HEK293 (cell line): ENCODE measurements around the gene POLE3.
A peak's percentile ranks its signal among the peaks of the same experiment; 100 is the strongest.

ENCODE experiments used
- ELK4 ChIP-seq: IDR thresholded peaks from 2 replicates; pipeline ENCODE4 v1.6.1; 2011; ENCODE audit warnings: mild to moderate bottlenecking, low read depth, low read length, borderline replicate concordance
- HIC1 ChIP-seq: fragments of 450-650 bp; formaldehyde crosslinking; IDR thresholded peaks from 2 replicates; pipeline ENCODE4 v1.5.1; 2016; ENCODE audit warnings: missing biosample characterization, missing genetic modification characterization
- IKZF3 ChIP-seq: fragments of 450-650 bp; IDR thresholded peaks from 2 replicates; pipeline ENCODE4 v1.5.0; 2018; ENCODE audit warnings: missing biosample characterization, mild to moderate bottlenecking, missing genetic modification characterization, moderate library complexity
- KLF10 ChIP-seq: fragments of 450-650 bp; IDR thresholded peaks from 2 replicates; pipeline ENCODE4 v1.5.1; 2018; ENCODE audit warnings: missing biosample characterization, mild to moderate bottlenecking, missing genetic modification characterization
- KLF17 ChIP-seq: fragments of 450-650 bp; formaldehyde crosslinking; IDR thresholded peaks from 2 replicates; pipeline ENCODE4 v1.5.1; 2016; ENCODE audit warnings: missing biosample characterization, missing genetic modification characterization
- KLF7 ChIP-seq: fragments of 450-650 bp; formaldehyde crosslinking; IDR thresholded peaks from 2 replicates; pipeline ENCODE4 v1.5.1; 2016; ENCODE audit warnings: missing biosample characterization, missing genetic modification characterization, borderline replicate concordance
- PBX3 ChIP-seq: sonication (generic); formaldehyde crosslinking; IDR thresholded peaks from 2 replicates; pipeline ENCODE4 v1.8.1; 2022; ENCODE audit warnings: mild to moderate bottlenecking, moderate library complexity, missing genetic modification reagents
- REST ChIP-seq: fragments of 450-650 bp; formaldehyde crosslinking; IDR thresholded peaks from 2 replicates; pipeline ENCODE4 v1.5.1; 2016; ENCODE audit warnings: missing biosample characterization, missing genetic modification characterization
- ZEB2 ChIP-seq: fragments of 450-650 bp; formaldehyde crosslinking; IDR thresholded peaks from 2 replicates; pipeline ENCODE4 v1.5.1; 2016; ENCODE audit warnings: missing biosample characterization, missing genetic modification characterization
- ZNF16 ChIP-seq: fragments of 450-650 bp; formaldehyde crosslinking; IDR thresholded peaks from 2 replicates; pipeline ENCODE4 v1.5.1; 2016; ENCODE audit warnings: low read depth, missing biosample characterization, missing genetic modification characterization
- ZNF175 ChIP-seq: fragments of 450-650 bp; formaldehyde crosslinking; IDR thresholded peaks from 2 replicates; pipeline ENCODE4 v1.5.1; 2016; ENCODE audit warnings: missing biosample characterization, missing genetic modification characterization
- ZNF184 ChIP-seq: fragments of 450-650 bp; IDR thresholded peaks from 2 replicates; pipeline ENCODE4 v1.5.1; 2018; ENCODE audit warnings: missing biosample characterization, mild to moderate bottlenecking, missing genetic modification characterization
- ZNF202 ChIP-seq: fragments of 450-650 bp; formaldehyde crosslinking; IDR thresholded peaks from 2 replicates; pipeline ENCODE4 v1.5.1; 2016; ENCODE audit warnings: missing biosample characterization, missing genetic modification characterization, borderline replicate concordance
- ZNF221 ChIP-seq: fragments of 450-650 bp; formaldehyde crosslinking; IDR thresholded peaks from 2 replicates; pipeline ENCODE4 v1.5.1; 2017; ENCODE audit warnings: missing biosample characterization, missing genetic modification characterization, borderline replicate concordance
- ZNF24 ChIP-seq: fragments of 450-650 bp; formaldehyde crosslinking; IDR thresholded peaks from 2 replicates; pipeline ENCODE4 v1.5.1; 2016; ENCODE audit warnings: missing biosample characterization, missing genetic modification characterization
- ZNF426 ChIP-seq: fragments of 450-650 bp; formaldehyde crosslinking; IDR thresholded peaks from 2 replicates; pipeline ENCODE4 v1.5.1; 2017; ENCODE audit warnings: missing biosample characterization, missing genetic modification characterization, mild to moderate bottlenecking, inconsistent platforms, moderate library complexity
- ZNF488 ChIP-seq: fragments of 450-650 bp; formaldehyde crosslinking; IDR thresholded peaks from 2 replicates; pipeline ENCODE4 v1.5.1; 2016; ENCODE audit warnings: missing biosample characterization, missing genetic modification characterization
- ZNF596 ChIP-seq: fragments of 450-650 bp; IDR thresholded peaks from 2 replicates; pipeline ENCODE4 v1.5.0; 2018; ENCODE audit warnings: missing biosample characterization, mild to moderate bottlenecking, missing genetic modification characterization, moderate library complexity
- ZNF624 ChIP-seq: fragments of 450-650 bp; formaldehyde crosslinking; IDR thresholded peaks from 2 replicates; pipeline ENCODE4 v1.5.1; 2017; ENCODE audit warnings: missing biosample characterization, missing genetic modification characterization
- ZNF645 ChIP-seq: fragments of 450-650 bp; formaldehyde crosslinking; IDR thresholded peaks from 2 replicates; pipeline ENCODE4; 2016; ENCODE audit warnings: missing biosample characterization, missing genetic modification characterization
- ZNF677 ChIP-seq: fragments of 450-650 bp; IDR thresholded peaks from 2 replicates; pipeline ENCODE4 v1.5.0; 2018; ENCODE audit warnings: missing biosample characterization, mild to moderate bottlenecking, missing genetic modification characterization, moderate library complexity
- ZNF692 ChIP-seq: fragments of 450-650 bp; formaldehyde crosslinking; IDR thresholded peaks from 2 replicates; pipeline ENCODE4 v1.5.1; 2016; ENCODE audit warnings: missing biosample characterization, missing genetic modification characterization
- ZNF76 ChIP-seq: fragments of 450-650 bp; formaldehyde crosslinking; IDR thresholded peaks from 2 replicates; pipeline ENCODE4; 2016; ENCODE audit warnings: low read depth, missing biosample characterization, missing genetic modification characterization, borderline replicate concordance
- ZNF776 ChIP-seq: fragments of 450-650 bp; formaldehyde crosslinking; IDR thresholded peaks from 2 replicates; pipeline ENCODE4 v1.5.0; 2017; ENCODE audit warnings: missing biosample characterization, missing genetic modification characterization, borderline replicate concordance
- ZSCAN5A ChIP-seq: fragments of 450-650 bp; formaldehyde crosslinking; IDR thresholded peaks from 2 replicates; pipeline ENCODE4 v1.5.1; 2016; ENCODE audit warnings: missing biosample characterization, missing genetic modification characterization

Gene POLE3

GRCh38 chr9:113380869-113381378, 29.6 kb downstream of the POLE3 start (continued):
- TF ChIP-seq KLF7 (tag by site-specific recombination), result 0 out of 2 replicates have a peak, but pooled peaks have one; percentile 22
- TF ChIP-seq ZNF24, result no peak
- TF ChIP-seq ZNF221 (tag by site-specific recombination), result no peak
- TF ChIP-seq ZNF426 (tag by site-specific recombination), result no peak
- TF ChIP-seq ZNF16 (tag by site-specific recombination), result no peak
- TF ChIP-seq ZNF692 (tag by site-specific recombination), result no peak
- no peak for TF ChIP-seq REST (tag by site-specific recombination)
- no peak for TF ChIP-seq ZNF645 (tag by site-specific recombination)
- no peak for TF ChIP-seq IKZF3
- no peak for TF ChIP-seq KLF10 (tag by site-specific recombination)
- no peak for TF ChIP-seq ZNF488
- TF ChIP-seq HIC1 (tag by site-specific recombination), result no peak
- no peak for TF ChIP-seq ZNF624 (tag by site-specific recombination)
- peak; percentile 44; the same call in 1 of the 2 replicates for TF ChIP-seq ZNF596 (tag by site-specific recombination)
- no peak for TF ChIP-seq ZSCAN5A
- TF ChIP-seq ZEB2 (tag by site-specific recombination), result no peak
- no peak for TF ChIP-seq ZNF202 (tag by site-specific recombination)
- no peak for TF ChIP-seq ZNF776 (tag by site-specific recombination)
- no peak for TF ChIP-seq ZNF677 (tag by site-specific recombination)
- TF ChIP-seq PBX3 (CRISPR knock-in tag), result no peak
- no peak for TF ChIP-seq ZNF184 (tag by site-specific recombination)
- no peak for TF ChIP-seq ZNF76 (tag by site-specific recombination)
- no peak for TF ChIP-seq ZNF175 (tag by site-specific recombination)
- no peak for TF ChIP-seq ELK4
- TF ChIP-seq KLF17 (tag by site-specific recombination), result peak; percentile 65; the same call in 1 of the 2 replicates
